Measurements from ENCODE around the gene SOD3. TPM values are rescaled to one million over a fixed set of nuclear protein-coding genes. Genes with fewer than 3 reads are reported as not detected.

Gene SOD3
- total and polyA plus RNA-seq, 9 of the 15 experiments (the other 6 are each of a cell fraction or from before 2014, with no cell fraction given), result 0.10 to 0.31 (median 0.24) TPM; not detected in 6

DNA sequence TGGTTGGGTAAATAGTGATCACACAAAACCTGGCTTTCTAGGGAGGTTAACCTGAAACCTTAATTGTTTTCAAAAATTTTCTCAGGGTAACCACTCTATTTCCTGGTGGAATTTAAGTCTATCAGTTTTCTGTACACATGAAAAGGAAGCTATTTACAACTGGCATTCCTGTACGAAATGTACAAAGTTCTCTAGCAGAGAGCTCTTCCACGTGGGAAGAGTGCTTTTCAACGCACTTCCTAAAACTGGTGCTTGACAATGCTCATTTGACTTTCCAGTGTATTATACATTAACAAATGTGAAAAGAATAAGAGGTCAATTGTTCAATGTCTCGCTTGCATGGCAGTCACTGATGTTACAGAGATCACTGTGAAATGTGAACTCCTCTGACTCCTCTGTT is 2.8 kb upstream of the SOD3 start:
- no peak overlapping the region for H3K9ac ChIP-seq (ENCODE audit: insufficient read depth in 1 of 2, low read depth in 2 of 2, low read length in 2 of 2)
- peaks cover 8 to 19% of the 10 kb centered on the region in 2 experiments; a peak in 4 of 5 replicates for H3K4me1 ChIP-seq (replicated peaks in 1 of 2; ENCODE audit: control insufficient read depth in 2 of 2, insufficient read depth in 2 of 2, low read length in 2 of 2)
- peaks cover 2 to 19% of the 10 kb centered on the region in 2 experiments; a peak in 4 of 5 replicates for H3K27me3 ChIP-seq (ENCODE audit: control insufficient read depth in 2 of 2, insufficient read depth in 2 of 2, low read length in 2 of 2)
- no peaks in the 10 kb centered on the region for H3K9me3 ChIP-seq (replicated peaks; ENCODE audit: control insufficient read depth, insufficient read depth, low read depth, low read length)
- ChIA-PET CTCF (ENCODE audit: low intra/inter-chr PET ratio) (no interaction called here), POLR2A (no interaction called here)
- no peak overlapping the region for H3K4me3 ChIP-seq
- in situ Hi-C loops (cut with MboI), result no loop called here
- no peak overlapping the region for H2AFZ ChIP-seq (ENCODE audit: low read depth, low read length)
- WGBS (ENCODE audit: insufficient coverage, low coverage, missing lambda C conversion rate), result 3% methylated on average over 4 of the region's 4 CpGs
- ATAC-seq, result no peak
- H4K20me1 ChIP-seq (replicated peaks; ENCODE audit: control insufficient read depth, insufficient read depth, low read length), result no peaks in the 10 kb centered on the region
- H3K27ac ChIP-seq (ENCODE audit: extremely low read depth, low read depth, low read length), result no peak overlapping the region
- intact Hi-C loops (cut with micrococcal nuclease), result no loop called here
- no peak overlapping the region for H3K4me2 ChIP-seq (ENCODE audit: insufficient read depth, low read length)
- no peak for FAIRE-seq
- H3K9me1 ChIP-seq (ENCODE audit: control insufficient read depth, insufficient read depth, low read length), result no peaks in the 10 kb centered on the region
- H3K36me3 ChIP-seq (ENCODE audit: control insufficient read depth, insufficient read depth, low read length), result no peaks in the 10 kb centered on the region
- no peak for DNase-seq (ENCODE audit: extremely low read depth in 1 of 4, low spot score in 3 of 4)
- BruUV-seq (replicated peaks), result no TSS peak
- H3K79me2 ChIP-seq (ENCODE audit: control insufficient read depth, insufficient read depth, low read length), result no peaks in the 10 kb centered on the region
- TF ChIP-seq SMARCA4 (IDR thresholded peaks at IDR 0.05), result no peak
- no peak for TF ChIP-seq NFIC (IDR thresholded peaks at IDR 0.05)
- no peak for TF ChIP-seq ATF2 (CRISPR knock-in tag; IDR thresholded peaks at IDR 0.05)
- no peak for TF ChIP-seq HLTF (IDR thresholded peaks at IDR 0.05)
- no peak for TF ChIP-seq GTF2E2 (tag; IDR thresholded peaks at IDR 0.05)
- TF ChIP-seq, protein P1, sequence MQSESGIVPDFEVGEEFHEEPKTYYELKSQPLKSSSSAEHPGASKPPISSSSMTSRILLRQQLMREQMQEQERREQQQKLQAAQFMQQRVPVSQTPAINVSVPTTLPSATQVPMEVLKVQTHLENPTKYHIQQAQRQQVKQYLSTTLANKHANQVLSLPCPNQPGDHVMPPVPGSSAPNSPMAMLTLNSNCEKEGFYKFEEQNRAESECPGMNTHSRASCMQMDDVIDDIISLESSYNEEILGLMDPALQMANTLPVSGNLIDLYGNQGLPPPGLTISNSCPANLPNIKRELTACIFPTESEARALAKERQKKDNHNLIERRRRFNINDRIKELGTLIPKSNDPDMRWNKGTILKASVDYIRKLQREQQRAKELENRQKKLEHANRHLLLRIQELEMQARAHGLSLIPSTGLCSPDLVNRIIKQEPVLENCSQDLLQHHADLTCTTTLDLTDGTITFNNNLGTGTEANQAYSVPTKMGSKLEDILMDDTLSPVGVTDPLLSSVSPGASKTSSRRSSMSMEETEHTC (IDR thresholded peaks at IDR 0.05), result no peak
- TF ChIP-seq, protein P2, sequence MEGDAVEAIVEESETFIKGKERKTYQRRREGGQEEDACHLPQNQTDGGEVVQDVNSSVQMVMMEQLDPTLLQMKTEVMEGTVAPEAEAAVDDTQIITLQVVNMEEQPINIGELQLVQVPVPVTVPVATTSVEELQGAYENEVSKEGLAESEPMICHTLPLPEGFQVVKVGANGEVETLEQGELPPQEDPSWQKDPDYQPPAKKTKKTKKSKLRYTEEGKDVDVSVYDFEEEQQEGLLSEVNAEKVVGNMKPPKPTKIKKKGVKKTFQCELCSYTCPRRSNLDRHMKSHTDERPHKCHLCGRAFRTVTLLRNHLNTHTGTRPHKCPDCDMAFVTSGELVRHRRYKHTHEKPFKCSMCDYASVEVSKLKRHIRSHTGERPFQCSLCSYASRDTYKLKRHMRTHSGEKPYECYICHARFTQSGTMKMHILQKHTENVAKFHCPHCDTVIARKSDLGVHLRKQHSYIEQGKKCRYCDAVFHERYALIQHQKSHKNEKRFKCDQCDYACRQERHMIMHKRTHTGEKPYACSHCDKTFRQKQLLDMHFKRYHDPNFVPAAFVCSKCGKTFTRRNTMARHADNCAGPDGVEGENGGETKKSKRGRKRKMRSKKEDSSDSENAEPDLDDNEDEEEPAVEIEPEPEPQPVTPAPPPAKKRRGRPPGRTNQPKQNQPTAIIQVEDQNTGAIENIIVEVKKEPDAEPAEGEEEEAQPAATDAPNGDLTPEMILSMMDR (IDR thresholded peaks at IDR 0.05 in 2 of 3, conservative IDR thresholded peaks at IDR 0.05 in 1 of 3; ENCODE audit: insufficient read depth in 2 of 3, low read depth in 1 of 3, low read length in 3 of 3), result no peak
- TF ChIP-seq RBM14 (IDR thresholded peaks at IDR 0.05; ENCODE audit: borderline replicate concordance, insufficient read depth, low read depth, low read length), result no peak
- no peak for TF ChIP-seq ZNF174 (CRISPR knock-in tag; IDR thresholded peaks at IDR 0.05)
- no peak for TF ChIP-seq TCF3 (CRISPR knock-in tag; IDR thresholded peaks at IDR 0.05)
- TF ChIP-seq ZNF655 (CRISPR knock-in tag; IDR thresholded peaks at IDR 0.05), result no peak
- TF ChIP-seq NCOA4 (IDR thresholded peaks at IDR 0.05; ENCODE audit: partially characterized antibody), result no peak
- no peak for TF ChIP-seq FOSL1 (tag; conservative IDR thresholded peaks at IDR 0.05)
- TF ChIP-seq COPS2 (conservative IDR thresholded peaks at IDR 0.05), result no peak

Measured in K562 (cell line).